Heart right ventricle (tissue), 16 donors: ENCODE results near the gene TMEM221. TPM values are rescaled to one million over a fixed set of nuclear protein-coding genes. Genes with fewer than 3 reads are reported as not detected.

ENCODE experiments used
- ATAC-seq, 8 donors: fragments of 200-7000 bp; cut with Tn5 transposase; one replicate each; pipeline ENCODE4 v1.9.1; 2020; ENCODE audit warnings: mild to moderate bottlenecking in 8 of 8, moderate library complexity in 8 of 8, moderate number of reproducible peaks in 1 of 8
- DNase-seq, 2 donors: peaks; one replicate each; pipeline ENCODE4 v3.0.0-alpha.2; 2020
- H3K27ac ChIP-seq, 10 donors: fragments of 200-600 bp; sonication (generic) in 2 of 10; one replicate each; pipeline versions ENCODE4 v1.5.0 to v1.8.0; 2020 to 2022; ENCODE audit warnings: mild to moderate bottlenecking in 3 of 10
- H3K27me3 ChIP-seq, 7 donors: fragments of 200-600 bp; one replicate each; pipeline ENCODE4 v1.8.0; 2021 to 2022; ENCODE audit warnings: mild to moderate bottlenecking in 2 of 7
- H3K36me3 ChIP-seq, 9 donors: fragments of 200-600 bp; sonication (generic) in 1 of 9; one replicate each; pipeline versions ENCODE4 v1.5.0 to v1.8.0; 2020 to 2022; ENCODE audit warnings: mild to moderate bottlenecking in 2 of 9
- H3K4me1 ChIP-seq, 9 donors: fragments of 200-600 bp; sonication (generic) in 1 of 9; one replicate each; pipeline versions ENCODE4 v1.5.0 to v1.8.0; 2020 to 2022; ENCODE audit warnings: mild to moderate bottlenecking in 4 of 9
- H3K4me3 ChIP-seq, 10 donors: fragments of 200-600 bp; sonication (generic) in 2 of 10; one replicate each; pipeline versions ENCODE4 v1.5.0 to v1.8.0; 2020 to 2022; ENCODE audit warnings: mild to moderate bottlenecking in 7 of 10, moderate library complexity in 2 of 10
- H3K9me3 ChIP-seq, 11 donors: fragments of 200-600 bp in 10 of 11; sonication (generic) in 2 of 11; one replicate each; pipeline versions ENCODE4 v1.5.0 to v1.8.0; 2013 to 2022; ENCODE audit warnings: mild to moderate bottlenecking in 2 of 11, control low read depth in 1 of 11, moderate library complexity in 1 of 11
- CTCF ChIP-seq, 9 donors: fragments of 200-600 bp; sonication (generic) in 2 of 9; IDR thresholded peaks; one replicate each; pipeline versions ENCODE4 v1.5.0 to v1.8.0; 2021 to 2022; ENCODE audit warnings: antibody characterized with exemption in 9 of 9, mild to moderate bottlenecking in 5 of 9, moderate library complexity in 1 of 9
- WGBS, 2 donors: extraction: QIAGEN DNeasy Blood & Tissue Kit; methylation state at CpG; one replicate each; pipeline ENCODE4 v1.1.7; 2013; ENCODE audit warnings: inconsistent platforms in 1 of 2; 5-methylcytosine and 5-hydroxymethylcytosine counted together
- intact Hi-C, 10 donors: fragments of 100-400 bp; cut with DNase I; formaldehyde crosslinking; loops; one replicate each; pipeline versions ENCODE4 v1.11.1 to v1.14.2; 2022
- polyA plus RNA-seq, 2 donors: library from polyadenylated mRNA; stranded (reverse); fragments of 200-250 nt; gene quantifications; one replicate each; pipeline ENCODE4 v1.2.3, GENCODE V29; 2013
- total RNA-seq, 10 donors: library from RNA; stranded (reverse); fragmentation: NEBNext Ultra II Directional in 3 of 10; extraction: Animal tissue kit (Norgen Biotek cat#: 25700) in 3 of 10; gene quantifications; one replicate each; pipeline versions ENCODE4 v1.2.1 to v1.2.4, GENCODE V29; 2021 to 2023
- donor health status: Arrhythmogenic right ventricular cardiomyopathy.
- donor health status: ischemic (EF 13 %, LVEDD 7.1; RV severe dilation, severe dysfunction).
- donor health status: healthy with polysubstance abuse.
- donor health status: DM: no; HTN: yes; CAD: no.
- donor health status: DM: no; HTN: no; CAD: no.
- donor health status: ischemic (EF 25% LVEDD 6.9; RV normal size, moderate dysfunction).
- donor health status: ischemic (EF 25% LVEDD 5.7; RV mildly dilated, moderate dysfunction).
- donor health status: healthy.
- donor health status: DM: yes; HTN: yes; CAD: no.
- donor health status: Ischemic cardiomyopathy.
- donor health status: ischemic (EF 35%, LVEDD 5.7; RV mildly dilated, moderate dysfunction).
- donor health status: nonischemic (EF 11% LVEDD 7.7; RV severe dilation, severe dysfunction).
- donor health status: DM: yes; HTN: yes; CAD: no.
- donor health status: PGD.
- donor health status: ischemic (EF 29% LVEDD 5.4; RV normal size, mild dysfunction).
- donor health status: nonischemic (EF 23%, LVEDD 6.1; RV moderate dilation, normal function).

Gene TMEM221
- total and polyA plus RNA-seq, 12 donors = 0.03 to 0.20 (median 0.12) TPM; not detected in 9

GRCh38 chr19:17394891-17395415, 53.5 kb downstream of the TMEM221 start:
- H3K4me3 ChIP-seq = no peak overlapping the region
- H3K27ac ChIP-seq = peak overlapping the region in 1 of 10 donors; percentile 64
- H3K27me3 ChIP-seq = peaks cover 0 to 44% (median 15%) of the 10 kb centered on the region in 7 donors
- H3K36me3 ChIP-seq = peaks cover 0 to 28% (median 0%) of the 10 kb centered on the region in 9 donors
- H3K9me3 ChIP-seq = peaks cover 0 to under 1% (median 0%) of the 10 kb centered on the region in 11 donors
- intact Hi-C loops = loop anchor here in 7 of 10 donors (5.0 to 10.0 kb wide), 4 partner anchors 52 to 103 kb away; partner anchors contain the start of genes NXNL1 (in 1 of the 7) and TMEM221 (in 1 of the 7)
- WGBS, 2 donors = 18 to 22% methylated on average over 18 to 19 of the region's 19 CpGs
- peaks cover 0 to 43% (median 19%) of the 10 kb centered on the region in 9 donors for H3K4me1 ChIP-seq
- DNase-seq (peak; percentile 47 to 66), ATAC-seq (peak in 6 of 8 donors; percentile 12 to 53 (median 44))
- peak; percentile 21 to 80 (median 63) for TF ChIP-seq CTCF (IDR thresholded peaks at IDR 0.05)

- 17 to 26% methylated on average over 37 to 41 of the region's 41 CpGs for WGBS, 2 donors
- Histone ChIP-seq H3K27ac (peak within 1 kb of the TSS in 1 of 10 donors; percentile 64), H3K36me3 (peaks cover 0 to 20% (median 0%) of the 10 kb centered on the region in 9 donors), H3K4me3 (no peak within 1 kb of the TSS), H3K27me3 (peaks cover 0 to 50% (median 15%) of the 10 kb centered on the region in 7 donors), H3K9me3 (peaks cover 0 to 11% (median 0%) of the 10 kb centered on the region in 11 donors), H3K4me1 (peaks cover 0 to 37% (median 19%) of the 10 kb centered on the region in 9 donors)
- intact Hi-C loops = loop anchor here in 4 of 10 donors (5.0 to 10.0 kb wide), 3 partner anchors 71 to 102 kb away; partner anchors contain the start of gene NXNL1 (in 1 of the 4)
- DNase-seq = no peak
- no peak for TF ChIP-seq CTCF (IDR thresholded peaks at IDR 0.05)
- no peak for ATAC-seq
These were observed 54.6 kb downstream of the TMEM221 start, which contains the start of gene CCDC194 for GRCh38 chr19:17393914-17394313. CCDC194 (minus strand) TSS chr19:17394196; CDS start chr19:17394158, 38 bp downstream.

GRCh38 chr19:17393002-17393401, 55.5 kb downstream of the TMEM221 start:
- Histone ChIP-seq H3K4me3 (no peak overlapping the region), H3K9me3 (peaks cover 0 to 12% (median 0%) of the 10 kb centered on the region in 11 donors), H3K4me1 (peaks cover 0 to 37% (median 19%) of the 10 kb centered on the region in 9 donors), H3K27me3 (peaks cover 0 to 50% (median 15%) of the 10 kb centered on the region in 7 donors), H3K27ac (no peak overlapping the region), H3K36me3 (peaks cover 0 to 11% (median 0%) of the 10 kb centered on the region in 9 donors)
- WGBS, 2 donors = 51 to 53% methylated on average over 2 of the region's 2 CpGs
- DNase-seq (no peak), ATAC-seq (no peak)
- intact Hi-C loops = loop anchor here in 4 of 10 donors (5.0 to 10.0 kb wide), 3 partner anchors 72 to 101 kb away; partner anchors contain the start of gene NXNL1 (in 1 of the 4)
- no peak for TF ChIP-seq CTCF (IDR thresholded peaks at IDR 0.05)

GRCh38 chr19:17391371-17392151, 56.9 kb downstream of the TMEM221 start:
- H3K4me1 ChIP-seq = peaks cover 0 to 37% (median 19%) of the 10 kb centered on the region in 9 donors
- DNase-seq = no peak
- WGBS, 2 donors = 11 to 12% methylated on average over 26 of the region's 26 CpGs
- TF ChIP-seq CTCF (IDR thresholded peaks at IDR 0.05) = peak in 2 of 9 donors; percentile 2 to 6
- H3K36me3 ChIP-seq = no peaks in the 10 kb centered on the region
- H3K27me3 ChIP-seq = peaks cover 0 to 50% (median 15%) of the 10 kb centered on the region in 7 donors
- peak overlapping the region in 1 of 10 donors; percentile 30 for H3K27ac ChIP-seq
- H3K4me3 ChIP-seq = peak overlapping the region; percentile 16 to 58 (median 51)
- intact Hi-C loops = loop anchor here in 5 of 10 donors (1.0 to 10.0 kb wide), 4 partner anchors 28 to 99 kb away; partner anchors contain the start of gene NXNL1 (in 1 of the 5)
- H3K9me3 ChIP-seq = peaks cover 0 to 12% (median 0%) of the 10 kb centered on the region in 11 donors
- no peak for ATAC-seq
